Measurements from ENCODE around the gene PMF1. TPM values are rescaled to one million over a fixed set of nuclear protein-coding genes. Genes with fewer than 3 reads are reported as not detected.
"Not testable (repeated sequence)": the region's sequence is repeated elsewhere in the genome, so short reads cannot be mapped to it uniquely, and the experiment has no call there.

PMF1 gene
- total and polyA plus RNA-seq, 2 of the 13 experiments (the other 11 are each of a cell fraction or from before 2014, with no cell fraction given), result 72.5 to 89.0 TPM

GRCh38 chr1:156216361-156217086 is 3.7 kb downstream of the PMF1 start:
- POLR2A ChIA-PET; CTCF ChIA-PET (ENCODE audit: low intra/inter-chr PET ratio, low total read pairs); H3K4me2 ChIP-seq (ENCODE audit: low read depth, low read length); H3K4me3 ChIP-seq (replicated peaks in 1 of 3; ENCODE audit: insufficient read depth in 1 of 3, low read depth in 2 of 3, low read length in 3 of 3); BruUV-seq (replicated peaks); H4K20me1 ChIP-seq (ENCODE audit: insufficient read depth, low read length); H3K9ac ChIP-seq (ENCODE audit: insufficient read depth, low read depth, low read length); intact Hi-C loops (cut with micrococcal nuclease; ENCODE audit: unreplicated experiment); H3K27me3 ChIP-seq (ENCODE audit: control insufficient read depth in 1 of 2, insufficient read depth in 2 of 2, low read length in 2 of 2); H3K9me3 ChIP-seq (ENCODE audit: low read length); ATAC-seq; in situ Hi-C loops (cut with HindIII; ENCODE audit: extremely low pct_ligation_motif_present, low pct_unique_long_range_greater_than_20kb); H2AFZ ChIP-seq (ENCODE audit: low read length); H3K27ac ChIP-seq (ENCODE audit: extremely low read length, insufficient read depth, low read length); DNase-seq (ENCODE audit: low spot score): not testable (repeated sequence)
- Histone ChIP-seq H3K79me2 (ENCODE audit: insufficient read depth, low read length) (peaks cover 28% of the 10 kb centered on the region), H3K36me3 (replicated peaks in 1 of 2; ENCODE audit: control insufficient read depth in 1 of 2, insufficient read depth in 2 of 2, low read length in 2 of 2) (peaks cover 9 to 17% of the 10 kb centered on the region in 2 experiments; a peak in 4 of 5 replicates), H3K4me1 (ENCODE audit: insufficient read depth, low read length) (peaks cover 36% of the 10 kb centered on the region)
- FAIRE-seq, result peak; percentile 100
- WGBS (ENCODE audit: low lambda C conversion rate), result 95% methylated on average over 44 of the region's 55 CpGs
- 0 out of 2 replicates have a peak, but pooled peaks have one; percentile 36 for TF ChIP-seq RBFOX2 (IDR thresholded peaks at IDR 0.05; ENCODE audit: low read depth, low read length)

- ATAC-seq (no peak), DNase-seq (ENCODE audit: low spot score) (no peak), FAIRE-seq (no peak)
- Histone ChIP-seq H4K20me1 (ENCODE audit: insufficient read depth, low read length) (no peaks in the 10 kb centered on the region), H3K9me3 (ENCODE audit: low read length) (no peaks in the 10 kb centered on the region), H3K27ac (ENCODE audit: extremely low read length, insufficient read depth, low read length) (peak overlapping the region; percentile 11), H3K9ac (ENCODE audit: insufficient read depth, low read depth, low read length) (no peak overlapping the region), H3K27me3 (ENCODE audit: control insufficient read depth in 1 of 2, insufficient read depth in 2 of 2, low read length in 2 of 2) (no peaks in the 10 kb centered on the region; a peak in 1 of 5 replicates), H2AFZ (ENCODE audit: low read length) (no peak overlapping the region), H3K4me2 (ENCODE audit: low read depth, low read length) (no peak overlapping the region), H3K4me1 (ENCODE audit: insufficient read depth, low read length) (peaks cover 29% of the 10 kb centered on the region), H3K79me2 (ENCODE audit: insufficient read depth, low read length) (peaks cover 28% of the 10 kb centered on the region), H3K36me3 (replicated peaks in 1 of 2; ENCODE audit: control insufficient read depth in 1 of 2, insufficient read depth in 2 of 2, low read length in 2 of 2) (peaks cover 14 to 24% of the 10 kb centered on the region in 2 experiments; a peak in 4 of 5 replicates), H3K4me3 (replicated peaks in 1 of 3; ENCODE audit: insufficient read depth in 1 of 3, low read depth in 2 of 3, low read length in 3 of 3) (no peak overlapping the region)
- CTCF ChIA-PET (ENCODE audit: low intra/inter-chr PET ratio, low total read pairs), result no interaction called here
- intact Hi-C loops (cut with micrococcal nuclease; ENCODE audit: unreplicated experiment) (no loop called here), in situ Hi-C loops (cut with HindIII; ENCODE audit: extremely low pct_ligation_motif_present, low pct_unique_long_range_greater_than_20kb) (no loop called here)
- POLR2A ChIA-PET, result interaction anchor here (1.2 kb wide), 1 partner anchor 45 kb away, joined by 4 read pairs; no protein-coding TSS in a partner anchor
- no peak for TF ChIP-seq ZNF607 (CRISPR knock-in tag; IDR thresholded peaks at IDR 0.05; ENCODE audit: borderline replicate concordance)
- no peak for TF ChIP-seq ELF4 (CRISPR knock-in tag; IDR thresholded peaks at IDR 0.05; ENCODE audit: borderline replicate concordance)
- no peak for TF ChIP-seq HOXA5 (CRISPR knock-in tag; IDR thresholded peaks at IDR 0.05)
- no TSS peak for BruUV-seq (replicated peaks)
- WGBS (ENCODE audit: low lambda C conversion rate), result 98% methylated on average over 2 of the region's 2 CpGs
Observed at GRCh38 chr1:156217871-156218270, 5.1 kb downstream of the PMF1 start.

All from HepG2 (cell line).